HT1080 (cell line): ENCODE results near the gene LTK. TPM values are rescaled to one million over a fixed set of nuclear protein-coding genes. Genes with fewer than 3 reads are reported as not detected.

Source experiments
- DNase-seq: peaks from one replicate; pipeline ENCODE4 v3.0.0-alpha.2; 2015; ENCODE audit warnings: low read depth
- total RNA-seq: library from RNA; depleted of rRNA; stranded (reverse); fragments of >200 nt; shearing (Covaris generic); gene quantifications from 2 replicates; pipeline ENCODE4 v1.2.3, GENCODE V29; 2014

LTK gene
- total RNA-seq, 1 experiment from 2014 or later, result not detected

DNA sequence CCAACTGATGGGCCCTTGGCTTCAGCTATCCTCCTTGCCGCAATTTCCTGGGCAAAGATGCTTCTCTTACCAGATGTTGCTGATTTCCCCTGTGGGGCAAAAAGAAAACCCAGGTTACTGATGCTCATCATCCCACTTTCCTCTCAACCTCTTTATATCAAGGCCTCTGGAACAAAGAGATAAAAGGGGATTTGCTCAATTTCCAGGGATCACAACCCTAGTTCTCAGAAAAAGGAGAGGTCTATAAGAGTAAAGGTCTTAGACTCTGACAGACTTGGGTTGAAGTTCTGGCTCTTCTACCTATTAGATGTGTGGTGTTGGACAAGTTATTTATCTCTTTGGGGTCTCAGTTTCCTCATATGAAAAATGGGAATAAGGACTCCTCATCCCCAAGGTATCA is 21.9 kb upstream of the LTK start:
- no peak for DNase-seq

DNA sequence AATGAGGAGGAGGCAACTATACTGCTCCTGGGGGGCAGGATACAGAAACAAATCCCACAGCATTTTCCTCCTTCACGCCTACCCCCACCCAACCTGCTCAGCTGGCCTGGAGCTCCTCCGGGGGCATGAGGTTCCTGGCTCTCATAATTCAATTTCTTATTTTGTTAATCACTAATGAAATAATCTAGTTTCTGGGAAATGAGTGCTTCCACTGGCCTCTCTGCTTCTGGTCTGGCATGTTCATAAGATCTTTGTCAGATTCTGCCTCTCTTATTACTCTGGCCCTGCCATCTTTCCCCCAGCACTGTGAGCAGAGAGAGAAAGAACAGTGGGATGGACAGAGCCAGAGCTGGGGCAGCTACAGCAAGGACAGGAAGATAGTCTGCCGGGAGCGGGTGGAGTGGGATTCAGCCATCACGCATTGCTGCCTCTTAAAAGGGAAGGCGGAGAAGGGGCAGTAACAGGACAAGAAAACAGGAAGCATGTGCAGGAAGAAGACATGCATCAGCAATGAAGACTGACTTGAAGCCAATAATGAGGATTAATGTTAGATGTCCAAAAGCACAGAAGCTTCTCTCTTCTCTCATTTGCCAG is 16.8 kb upstream of the LTK start:
- no peak for DNase-seq

- DNase-seq, result no peak
Measured at GRCh38 chr15:41523097-41523496, 9.5 kb upstream of the LTK start.

DNA sequence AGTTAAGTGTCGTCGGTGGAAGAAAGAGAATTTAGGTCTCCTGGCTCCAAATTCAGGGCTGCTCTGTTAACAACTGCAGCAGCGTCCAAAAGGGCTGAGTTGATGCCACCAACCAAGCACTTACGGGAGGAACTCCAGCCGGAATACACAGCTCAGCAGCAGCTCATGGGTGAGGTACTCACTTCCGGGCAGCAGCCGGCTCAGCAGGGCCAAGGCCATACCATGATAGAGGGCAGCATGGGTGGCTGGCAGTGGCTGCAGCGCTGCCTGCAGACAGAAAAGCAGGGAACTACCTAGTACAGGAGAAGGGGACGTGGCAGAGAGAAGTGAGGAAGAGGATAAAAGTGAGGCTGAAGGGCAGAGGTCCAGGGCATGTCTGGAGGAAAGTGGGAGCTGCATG is 8.0 kb upstream of the LTK start:
- DNase-seq, result no peak

DNA sequence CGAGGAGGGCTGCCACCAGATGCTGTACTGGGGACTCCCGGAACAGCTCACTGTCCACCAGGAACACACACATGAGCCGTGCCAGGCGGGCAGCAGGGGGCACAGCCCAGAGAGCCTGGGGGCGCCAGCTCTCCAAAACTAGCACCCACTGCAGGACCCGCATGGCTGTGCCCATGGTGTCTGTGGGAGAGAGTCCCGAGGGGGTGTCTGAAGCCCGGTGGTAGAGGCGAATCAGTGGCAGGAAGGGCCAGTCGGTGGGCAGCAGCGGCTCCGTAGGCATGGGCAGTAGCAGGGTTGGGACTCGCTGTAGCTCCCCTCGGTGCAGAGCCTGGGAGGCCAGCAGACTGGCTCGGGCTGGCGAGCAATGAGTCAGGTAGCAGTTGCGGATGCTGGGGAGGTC is 7.0 kb upstream of the LTK start:
- DNase-seq, result no peak

GRCh38 chr15:41517895-41518449 is 4.3 kb upstream of the LTK start:
- DNase-seq, result no peak

DNA sequence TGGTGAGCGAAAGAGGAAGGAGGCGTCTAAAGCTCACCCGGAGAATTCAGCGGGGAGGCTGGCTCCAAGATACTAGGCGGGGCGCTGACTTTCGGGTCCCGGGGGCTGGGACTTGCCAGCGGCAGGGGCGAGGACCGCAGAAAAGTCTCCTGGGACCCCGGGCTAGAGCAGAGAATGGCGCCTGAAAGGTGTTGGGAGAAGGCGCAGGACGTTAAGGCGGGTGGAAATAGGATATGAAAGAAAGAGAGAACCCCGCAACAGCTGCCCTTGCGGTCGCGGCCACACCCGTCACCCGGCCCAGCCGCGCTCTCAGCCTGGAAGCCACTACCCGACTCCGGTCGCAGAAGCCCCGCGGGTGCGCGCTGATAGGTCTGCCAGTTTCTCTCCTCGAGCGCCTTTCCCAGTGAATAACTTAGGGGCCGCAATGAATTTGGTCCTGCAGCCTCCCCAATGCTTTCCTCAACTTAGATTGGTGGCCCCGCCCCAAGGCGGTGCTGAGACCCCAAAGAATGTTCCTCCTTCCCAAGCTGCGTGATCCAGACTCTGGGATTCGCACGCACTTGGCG is 604 bp downstream of the LTK start:
- no peak for DNase-seq

DNA sequence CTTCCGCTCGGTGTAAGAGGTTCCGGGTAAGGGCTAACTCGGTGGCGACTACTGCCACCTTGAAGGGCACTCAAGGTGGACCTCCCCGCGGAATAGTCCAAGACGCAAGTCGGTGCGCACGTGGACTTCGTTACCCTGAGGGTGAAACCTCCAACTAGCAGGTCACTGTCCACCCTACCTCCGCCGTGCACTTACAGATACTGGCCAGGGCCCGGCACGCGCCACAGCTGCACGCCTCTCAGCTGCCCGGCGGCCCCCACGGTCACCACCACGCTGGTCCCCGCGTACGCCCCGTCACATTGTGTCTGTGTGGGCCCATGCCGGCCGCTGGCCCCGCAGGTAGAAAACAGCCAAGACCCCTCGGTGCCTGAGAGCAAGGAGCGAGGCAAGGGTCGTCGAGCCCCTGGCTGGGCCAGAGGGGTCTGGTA is 1.1 kb downstream of the LTK start:
- DNase-seq, result no peak

DNA sequence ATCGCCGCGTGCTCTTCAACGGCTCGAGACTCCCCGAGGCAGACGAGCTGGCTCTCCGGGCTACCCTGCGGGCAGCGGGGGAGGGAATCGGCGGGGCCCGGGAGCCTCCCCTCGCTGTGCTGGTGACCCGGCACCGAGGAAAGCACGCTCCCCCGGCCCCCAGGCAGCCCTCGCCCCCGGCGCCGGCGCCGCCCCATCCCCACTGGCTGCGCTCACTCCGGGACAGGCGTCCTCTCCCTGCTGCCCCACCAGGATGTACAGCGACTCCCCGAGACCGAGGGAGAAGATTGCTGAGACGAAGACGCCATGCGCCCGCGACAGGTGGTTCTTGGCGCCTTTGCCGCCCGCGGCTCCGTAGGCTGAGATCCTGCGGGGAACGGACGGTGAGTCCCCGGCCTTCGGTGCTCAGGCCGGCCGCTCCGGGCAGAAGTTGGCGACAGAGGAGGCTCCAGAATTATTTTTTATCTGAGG is 1.7 kb downstream of the LTK start:
- no peak for DNase-seq

GRCh38 chr15:41511331-41511898 is 2.2 kb downstream of the LTK start:
- no peak for DNase-seq

DNA sequence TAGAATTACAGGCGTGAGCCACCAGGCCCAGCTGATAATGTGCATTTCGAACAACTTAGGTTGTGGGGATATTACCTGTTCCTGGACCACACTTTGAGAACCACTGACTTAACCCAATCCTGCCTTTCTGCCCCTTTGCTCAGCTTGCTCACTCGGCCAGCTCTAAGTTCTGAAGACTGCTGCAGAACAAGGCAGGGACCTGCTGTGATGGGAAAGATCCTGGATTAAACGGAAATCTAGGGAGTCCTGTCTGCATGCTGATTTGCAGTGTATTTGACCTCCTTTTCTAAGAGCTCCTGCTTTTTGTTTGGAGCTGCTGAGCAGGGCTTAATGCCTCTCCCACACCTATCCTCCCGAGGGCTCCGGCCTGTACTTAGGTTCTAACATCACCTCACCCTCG is 2.9 kb downstream of the LTK start:
- no peak for DNase-seq

DNA sequence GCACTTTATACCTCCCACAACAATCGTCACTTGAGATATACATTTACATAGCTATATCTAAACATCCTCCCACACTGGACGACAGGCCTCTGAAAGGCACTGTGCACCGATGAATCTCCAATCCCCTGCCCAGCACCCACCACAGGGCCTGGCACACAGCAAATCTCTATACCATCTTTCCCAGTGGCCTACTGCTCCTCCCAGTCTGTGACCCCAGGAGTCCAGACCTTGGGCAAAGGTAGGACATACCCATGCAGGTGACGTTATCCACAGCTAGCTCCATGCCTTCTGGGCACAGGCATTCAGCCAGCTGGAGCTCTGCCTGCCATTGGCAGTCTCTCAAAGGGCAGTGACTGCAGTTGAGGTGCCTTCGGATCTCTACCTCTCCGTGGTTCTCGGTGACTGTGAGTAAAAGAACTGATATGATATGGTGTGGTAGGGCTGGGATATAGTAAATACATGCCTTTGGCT is 5.8 kb downstream of the LTK start:
- no peak for DNase-seq

DNA sequence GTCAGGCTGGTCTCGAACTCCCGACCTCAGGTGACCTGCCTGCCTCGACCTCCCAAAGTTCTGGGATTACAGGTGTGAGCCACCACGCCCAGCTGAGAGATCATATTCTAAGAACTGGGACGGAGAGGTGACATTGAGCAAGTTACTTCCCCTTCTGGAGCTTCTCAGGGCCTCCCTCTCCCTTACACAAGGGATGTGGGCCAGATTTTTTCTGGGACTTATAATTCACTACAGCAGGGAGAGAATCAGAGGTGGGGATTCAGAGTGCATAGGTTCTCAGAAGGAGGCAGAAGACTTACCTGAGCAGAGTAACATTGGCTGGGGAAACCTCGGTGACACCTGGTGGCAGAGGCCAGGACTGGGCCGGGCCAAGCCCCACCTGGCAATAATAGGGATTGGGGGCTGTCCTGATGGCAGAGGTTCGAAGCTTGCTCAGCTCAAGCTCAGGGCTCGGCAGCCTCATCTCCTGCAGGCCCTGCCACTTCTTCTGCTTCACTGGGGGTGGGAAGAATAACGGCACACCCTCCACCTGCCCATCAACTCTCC is 6.8 kb downstream of the LTK start:
- no peak for DNase-seq

- DNase-seq, result no peak
Measured at GRCh38 chr15:41505776-41506175, 7.9 kb downstream of the LTK start.

DNA sequence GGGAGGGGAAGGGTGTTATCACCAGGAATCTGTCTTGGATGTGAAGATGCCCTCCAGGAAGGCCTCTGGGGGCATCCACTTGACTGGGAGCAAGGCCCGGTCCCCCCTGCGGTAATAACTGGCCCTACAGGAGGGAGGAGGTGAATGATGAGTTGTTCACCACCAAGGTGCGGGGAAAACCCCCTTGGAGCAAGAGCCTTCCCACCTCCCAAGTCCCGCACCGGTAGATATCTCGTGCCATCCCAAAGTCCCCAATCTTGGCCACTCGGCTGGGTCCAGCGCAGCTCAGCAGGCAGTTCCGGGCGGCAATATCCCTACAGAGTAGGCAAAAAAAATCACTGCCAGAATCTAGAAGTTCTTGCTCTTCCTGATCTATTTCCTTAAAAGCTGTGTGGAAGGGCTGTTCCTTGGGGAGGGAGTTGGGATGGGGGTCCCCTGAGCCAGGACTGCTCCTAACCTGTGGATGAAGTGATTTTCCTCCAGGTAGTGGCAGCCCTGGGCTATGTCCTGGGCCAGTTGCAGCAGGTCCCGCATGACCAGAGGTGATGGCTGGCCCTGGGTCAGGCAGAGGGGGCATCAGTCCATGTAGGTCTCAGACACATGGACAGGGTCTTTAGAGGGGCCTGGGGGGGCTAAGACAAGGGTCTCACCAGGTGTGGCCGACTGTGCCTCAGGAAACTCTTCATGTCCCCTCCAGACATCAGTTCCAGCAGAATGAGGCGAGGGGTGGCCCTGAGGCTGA is 8.7 kb downstream of the LTK start:
- no peak for DNase-seq

GRCh38 chr15:41503669-41504010 is 10.0 kb downstream of the LTK start:
- DNase-seq, result no peak

GRCh38 chr15:41502795-41503668 is 10.6 kb downstream of the LTK start:
- DNase-seq, result no peak

- DNase-seq, result no peak
Measured at GRCh38 chr15:41501931-41502794, 11.5 kb downstream of the LTK start.

DNA sequence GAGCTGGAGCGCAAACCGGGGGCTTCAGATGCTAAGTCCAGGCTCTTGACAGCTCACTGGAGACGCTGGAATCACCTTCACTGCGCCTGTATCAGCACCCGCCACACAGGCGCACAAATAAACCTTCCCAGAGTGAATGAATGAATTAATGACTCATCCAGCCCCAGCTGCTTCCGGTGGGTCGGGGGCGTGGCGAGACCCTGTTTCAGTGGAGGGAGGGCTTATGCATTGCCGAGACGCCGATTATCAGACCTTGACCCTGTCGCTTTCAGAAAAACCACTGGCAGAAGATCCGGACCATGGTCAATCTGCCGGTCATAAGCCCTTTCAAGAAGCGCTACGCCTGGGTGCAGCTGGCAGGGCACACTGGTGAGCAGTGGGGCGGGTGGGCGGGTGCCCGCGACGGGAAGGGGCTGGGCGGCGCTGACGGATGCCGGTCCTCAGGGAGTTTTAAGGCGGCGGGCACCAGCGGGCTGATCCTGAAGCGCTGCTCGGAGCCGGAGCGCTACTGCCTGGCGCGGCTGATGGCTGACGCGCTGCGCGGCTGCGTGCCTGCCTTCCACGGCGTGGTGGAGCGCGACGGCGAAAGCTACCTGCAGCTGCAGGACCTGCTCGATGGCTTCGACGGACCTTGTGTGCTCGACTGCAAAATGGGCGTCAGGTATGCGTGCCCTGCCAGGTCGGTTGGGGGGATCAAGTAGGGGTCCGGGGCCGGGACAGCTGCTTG is 12.3 kb downstream of the LTK start:
- DNase-seq, result no peak
